Central memory CD4-positive, alpha-beta T cell (primary cell): ENCODE data around the gene SLC9A6.
"Not testable (repeated sequence)": the region's sequence is repeated elsewhere in the genome, so short reads cannot be mapped to it uniquely, and the experiment has no call there.

Source experiments
- DNase-seq: peaks from one replicate; pipeline ENCODE4 v3.0.0; 2022

SLC9A6 gene

GRCh38 chrX:136064661-136065043 is 79.4 kb downstream of the SLC9A6 start:
- DNase-seq, result no peak

- DNase-seq, result peak; percentile 56
These were observed 79.9 kb downstream of the SLC9A6 start for GRCh38 chrX:136065044-136065671.

- DNase-seq, result no peak
These were observed 81.9 kb downstream of the SLC9A6 start for GRCh38 chrX:136067097-136067496.

GRCh38 chrX:136067966-136068365 is 82.7 kb downstream of the SLC9A6 start:
- DNase-seq, result no peak

GRCh38 chrX:136076942-136077341 is 91.7 kb downstream of the SLC9A6 start:
- DNase-seq, result no peak

GRCh38 chrX:136080766-136081165 is 95.5 kb downstream of the SLC9A6 start:
- DNase-seq, result no peak

GRCh38 chrX:136086521-136086920 is 101.3 kb downstream of the SLC9A6 start:
- no peak for DNase-seq

GRCh38 chrX:136091898-136092297 is 106.7 kb downstream of the SLC9A6 start:
- DNase-seq, result not testable (repeated sequence)

GRCh38 chrX:136094962-136095361 is 109.7 kb downstream of the SLC9A6 start:
- no peak for DNase-seq
